GM21423 (cell line): ENCODE results near the gene SF1.
A peak's percentile ranks its signal among the peaks of the same experiment; 100 is the strongest.
"Not testable (repeated sequence)": the region's sequence is repeated elsewhere in the genome, so short reads cannot be mapped to it uniquely, and the experiment has no call there.

Experiments
- ATAC-seq: cut with Tn5 transposase; IDR thresholded peaks from one replicate; pipeline ENCODE4 v1.9.1; 2021; ENCODE audit warnings: mild to moderate bottlenecking, moderate library complexity; ENCODE audit not compliant: unreplicated experiment

Gene SF1, protein sequence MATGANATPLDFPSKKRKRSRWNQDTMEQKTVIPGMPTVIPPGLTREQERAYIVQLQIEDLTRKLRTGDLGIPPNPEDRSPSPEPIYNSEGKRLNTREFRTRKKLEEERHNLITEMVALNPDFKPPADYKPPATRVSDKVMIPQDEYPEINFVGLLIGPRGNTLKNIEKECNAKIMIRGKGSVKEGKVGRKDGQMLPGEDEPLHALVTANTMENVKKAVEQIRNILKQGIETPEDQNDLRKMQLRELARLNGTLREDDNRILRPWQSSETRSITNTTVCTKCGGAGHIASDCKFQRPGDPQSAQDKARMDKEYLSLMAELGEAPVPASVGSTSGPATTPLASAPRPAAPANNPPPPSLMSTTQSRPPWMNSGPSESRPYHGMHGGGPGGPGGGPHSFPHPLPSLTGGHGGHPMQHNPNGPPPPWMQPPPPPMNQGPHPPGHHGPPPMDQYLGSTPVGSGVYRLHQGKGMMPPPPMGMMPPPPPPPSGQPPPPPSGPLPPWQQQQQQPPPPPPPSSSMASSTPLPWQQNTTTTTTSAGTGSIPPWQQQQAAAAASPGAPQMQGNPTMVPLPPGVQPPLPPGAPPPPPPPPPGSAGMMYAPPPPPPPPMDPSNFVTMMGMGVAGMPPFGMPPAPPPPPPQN

DNA sequence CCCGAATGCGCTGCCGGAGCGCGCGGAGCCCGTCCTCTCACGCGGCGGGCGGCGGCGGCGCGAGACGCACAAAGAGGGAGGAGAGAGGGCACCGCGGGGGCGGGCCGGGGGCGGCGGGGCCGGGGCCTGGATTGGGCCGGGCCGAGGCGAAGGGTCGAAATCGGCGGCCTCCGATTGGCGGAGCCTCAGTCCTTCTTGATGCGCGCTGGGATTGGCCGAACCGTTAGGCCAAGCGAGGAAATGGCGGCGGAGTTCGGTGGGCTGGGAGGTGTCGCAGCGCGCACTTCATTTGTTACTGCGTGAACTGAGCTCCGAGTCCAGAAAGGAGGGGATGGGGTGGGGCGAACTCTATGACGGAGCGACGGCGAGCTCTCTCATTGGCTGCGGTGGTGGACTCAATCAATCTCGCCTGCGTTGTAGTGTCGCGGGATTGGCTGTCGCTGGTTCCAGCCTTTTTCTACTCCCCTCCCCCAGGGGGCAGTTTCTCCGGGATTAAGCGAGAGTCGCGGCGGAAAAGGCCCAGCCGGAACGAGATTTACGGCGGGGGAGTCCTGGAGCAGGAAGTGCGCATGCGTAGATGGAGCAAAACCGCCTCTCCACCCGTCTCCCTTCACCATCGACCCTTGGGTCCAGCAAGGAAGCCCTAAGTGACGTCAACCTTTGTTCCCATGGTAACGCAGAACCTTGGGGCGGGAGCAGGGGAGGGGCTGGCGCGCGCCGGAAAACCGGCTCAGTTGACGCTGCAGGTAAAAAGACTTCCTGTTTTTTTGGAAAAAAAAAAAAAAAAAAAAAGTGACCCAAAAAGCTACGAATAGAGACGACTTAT lies at the start of gene SF1:
Gene SF1, minus strand, starts transcription at position 70 of the 826 bp plus-strand sequence. CDS start 150 bp downstream, outside the sequence.
- ATAC-seq, result peak; percentile 75

DNA sequence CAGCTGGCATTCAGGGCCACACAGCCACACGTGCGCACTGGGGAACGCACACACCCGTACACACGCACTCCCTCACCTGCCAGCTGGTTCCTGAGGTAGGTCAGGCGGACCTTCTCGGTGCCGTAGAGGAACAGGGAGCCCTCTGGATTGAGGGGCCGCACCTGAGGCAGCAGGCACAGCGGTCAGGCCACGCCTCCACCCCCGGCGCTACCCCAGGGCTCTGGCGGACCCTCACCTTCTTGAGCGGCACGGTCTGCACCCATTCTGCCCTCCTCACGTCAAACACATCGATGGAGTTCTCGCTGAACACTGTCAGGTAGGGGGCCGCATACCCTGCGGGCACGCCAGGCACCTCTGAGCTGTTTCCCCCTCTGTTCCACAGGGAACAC lies 49.1 kb upstream of the SF1 start:
- ATAC-seq, result no peak

DNA sequence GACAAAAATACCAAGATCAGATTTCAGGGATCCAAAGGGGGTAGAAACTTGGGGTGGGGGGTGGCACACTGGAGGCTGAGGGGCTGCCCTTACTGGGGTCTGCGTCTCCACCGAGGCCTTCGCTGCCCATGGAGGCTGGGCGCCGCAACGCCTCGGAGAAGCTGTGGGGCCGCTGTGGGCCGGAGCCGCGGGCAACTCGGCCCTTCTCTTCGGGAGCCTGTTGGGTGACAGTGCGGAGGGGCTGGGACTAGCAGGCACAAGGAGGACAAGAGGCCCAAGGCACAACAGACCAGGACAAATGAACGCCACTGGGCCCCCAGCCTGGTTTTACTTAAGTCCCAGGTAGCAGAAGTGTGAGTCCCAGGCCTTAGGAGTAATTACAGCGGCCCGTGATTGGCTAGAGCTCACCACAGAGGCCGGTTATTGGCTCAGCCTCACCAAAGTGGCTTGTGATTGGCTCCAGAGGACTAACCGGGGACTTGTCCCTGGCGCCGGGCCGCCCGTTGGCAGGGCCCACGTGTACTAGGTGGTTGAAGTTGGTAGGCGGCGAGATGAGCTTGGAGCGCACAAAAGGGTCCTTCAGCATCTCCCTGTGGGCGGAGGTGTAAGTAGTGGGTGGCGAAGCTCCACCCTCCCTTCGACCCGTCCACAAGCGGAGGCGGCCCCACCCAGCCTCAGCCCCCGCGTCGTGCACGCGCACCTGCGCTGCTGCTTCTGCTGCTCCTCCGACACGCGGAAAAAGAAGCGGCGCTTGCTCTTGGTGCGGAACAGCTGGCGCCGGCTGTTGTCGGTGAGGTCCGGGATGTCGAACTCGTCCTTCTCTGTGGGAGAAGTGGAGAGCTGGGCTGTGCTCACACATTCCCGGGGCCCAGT lies 48.5 kb upstream of the SF1 start:
- ATAC-seq, result no peak

DNA sequence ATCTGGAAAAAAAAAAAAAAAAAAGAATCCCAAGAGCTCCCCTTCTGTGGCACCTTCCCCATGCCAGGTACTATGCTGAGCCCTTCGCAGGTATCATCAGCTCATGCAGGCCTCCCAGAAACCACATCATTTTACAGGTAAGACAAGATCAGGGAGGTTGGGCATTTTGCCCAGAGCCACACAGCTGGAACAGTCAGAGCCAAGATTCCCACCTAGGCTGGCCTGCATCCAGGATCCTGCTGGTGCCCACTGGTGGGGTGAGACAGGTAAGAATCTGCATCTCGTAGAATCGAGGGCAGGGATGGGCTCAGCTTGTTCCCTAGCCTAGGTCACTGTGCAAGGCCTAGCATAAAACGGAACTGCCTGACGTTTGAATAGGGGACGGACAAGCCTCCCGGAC lies 47.7 kb upstream of the SF1 start:
- ATAC-seq, result no peak

DNA sequence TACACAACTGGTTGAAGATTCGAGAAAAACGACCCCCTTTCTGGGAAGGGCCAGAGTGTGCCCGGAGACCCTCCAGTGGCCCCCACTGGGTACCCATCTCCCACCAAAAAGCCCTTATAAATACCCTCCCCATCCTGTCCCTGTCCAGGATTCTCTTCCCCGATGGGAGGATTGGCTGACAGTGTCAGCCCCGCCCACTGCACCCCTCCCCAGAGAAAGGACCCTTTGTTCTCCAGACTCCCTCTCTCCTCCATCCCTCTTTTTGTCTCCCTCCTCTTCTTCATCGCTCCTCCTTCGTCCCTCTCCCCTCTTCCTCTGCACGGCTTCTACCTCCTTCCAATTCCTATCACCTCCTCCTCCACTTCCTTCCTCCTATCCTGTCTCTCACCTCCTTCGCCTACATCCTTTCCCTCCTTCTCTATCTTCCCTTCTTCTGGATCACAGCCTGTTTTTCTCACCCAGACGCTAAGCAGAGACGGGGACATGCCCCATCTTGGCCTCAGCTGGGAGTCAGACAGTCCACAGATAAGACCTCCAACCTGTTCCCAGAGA lies 45.3 kb upstream of the SF1 start:
- ATAC-seq, result no peak

DNA sequence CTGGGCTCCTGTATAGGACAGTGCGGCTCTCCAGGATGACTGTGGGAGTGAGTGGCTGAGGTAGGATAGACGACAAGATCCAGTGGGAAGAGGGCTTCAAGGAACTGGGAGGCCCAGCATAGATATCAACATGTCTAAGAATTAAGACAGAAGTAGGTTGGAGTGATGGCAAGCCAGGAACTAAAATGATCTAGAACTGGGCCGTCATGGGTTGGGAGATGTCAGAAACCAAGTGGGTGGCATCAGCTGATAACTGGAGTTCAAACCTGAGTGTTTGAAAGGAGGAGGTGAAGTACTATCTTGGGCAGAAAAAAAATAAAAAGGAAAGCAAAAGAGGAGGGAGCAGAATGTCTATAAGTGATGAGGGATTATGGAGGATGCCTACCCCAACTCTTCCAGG lies 39.1 kb upstream of the SF1 start:
- ATAC-seq, result no peak

DNA sequence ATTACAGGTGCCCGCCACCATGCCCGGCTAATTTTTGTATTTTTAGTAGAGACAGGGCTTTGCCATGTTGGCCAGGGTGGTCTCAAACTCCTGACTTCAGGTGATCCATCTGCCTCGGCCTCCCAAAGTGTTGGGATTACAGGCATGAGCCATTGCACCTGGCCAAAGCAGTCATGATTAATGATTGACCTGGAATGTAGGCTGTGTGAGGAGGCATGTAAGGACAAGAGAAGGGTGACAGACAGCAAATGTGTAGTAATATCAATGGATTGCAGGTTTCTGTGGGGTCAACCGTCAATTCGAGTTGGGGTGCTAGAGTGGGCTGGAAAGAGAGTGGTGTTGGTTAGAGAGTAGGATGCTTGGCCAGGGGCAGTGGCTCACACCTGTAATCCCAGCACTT lies 37.1 kb upstream of the SF1 start:
- not testable (repeated sequence) for ATAC-seq

DNA sequence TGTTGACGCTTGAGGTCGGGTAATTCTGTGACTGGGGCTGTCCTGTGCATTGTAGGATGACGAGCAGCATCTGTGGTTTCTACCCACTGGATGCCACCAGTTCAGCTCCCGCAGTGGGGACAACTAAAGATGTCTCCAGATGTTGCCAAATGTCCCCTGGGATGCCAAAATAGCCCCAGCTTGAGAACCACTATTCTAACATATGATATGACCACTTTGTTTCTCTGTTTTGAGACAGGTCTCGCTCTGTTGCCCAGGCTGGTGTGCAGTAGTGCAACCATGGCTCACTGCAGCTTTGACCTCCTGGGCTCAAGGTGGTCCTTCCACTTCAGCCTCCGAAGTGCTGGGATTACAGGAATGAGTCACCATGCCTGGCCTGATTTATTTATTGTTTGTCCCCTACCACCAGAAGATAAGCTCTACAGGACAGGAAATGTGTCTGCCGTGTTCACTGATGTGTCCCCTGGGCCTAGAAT lies 36.4 kb upstream of the SF1 start:
- ATAC-seq, result peak; percentile 49

DNA sequence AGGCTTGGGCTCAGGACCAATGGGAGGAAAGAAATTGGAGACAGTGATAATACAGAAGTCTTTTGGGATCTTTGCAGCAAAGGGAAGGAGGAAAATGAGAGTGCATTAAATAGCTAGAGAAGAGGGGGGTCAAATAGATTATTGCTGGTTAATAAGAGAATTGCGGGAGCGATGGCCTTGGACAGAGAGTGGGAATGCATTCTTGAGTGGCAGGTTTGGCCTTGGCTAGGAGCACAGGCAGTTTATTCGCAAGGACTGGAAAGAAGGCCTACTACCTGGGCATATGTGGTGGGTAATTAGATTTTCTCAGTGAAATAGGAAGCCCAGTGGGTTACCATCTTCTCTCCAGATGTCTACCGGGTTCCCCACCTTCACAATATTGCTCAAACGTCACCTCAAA lies 35.5 kb upstream of the SF1 start:
- no peak for ATAC-seq

DNA sequence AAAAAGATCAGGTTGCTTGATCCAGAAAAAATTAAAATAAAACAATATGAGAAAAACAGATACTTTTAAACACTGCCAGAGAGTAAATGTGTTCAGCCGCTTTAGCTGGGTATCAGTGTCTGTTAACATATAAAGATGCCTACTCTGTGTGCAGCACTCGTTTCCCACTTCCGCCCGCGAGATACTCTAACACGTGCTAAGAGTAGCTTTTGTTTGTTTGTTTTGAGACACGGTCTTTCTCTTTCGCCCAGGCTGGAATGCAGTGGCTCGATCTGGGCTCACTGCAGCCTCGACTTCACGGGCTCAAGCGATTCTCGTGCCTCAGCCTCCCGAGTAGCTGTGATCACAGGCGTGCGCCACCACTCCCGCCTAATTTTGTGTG lies 32.5 kb upstream of the SF1 start:
- ATAC-seq, result no peak

DNA sequence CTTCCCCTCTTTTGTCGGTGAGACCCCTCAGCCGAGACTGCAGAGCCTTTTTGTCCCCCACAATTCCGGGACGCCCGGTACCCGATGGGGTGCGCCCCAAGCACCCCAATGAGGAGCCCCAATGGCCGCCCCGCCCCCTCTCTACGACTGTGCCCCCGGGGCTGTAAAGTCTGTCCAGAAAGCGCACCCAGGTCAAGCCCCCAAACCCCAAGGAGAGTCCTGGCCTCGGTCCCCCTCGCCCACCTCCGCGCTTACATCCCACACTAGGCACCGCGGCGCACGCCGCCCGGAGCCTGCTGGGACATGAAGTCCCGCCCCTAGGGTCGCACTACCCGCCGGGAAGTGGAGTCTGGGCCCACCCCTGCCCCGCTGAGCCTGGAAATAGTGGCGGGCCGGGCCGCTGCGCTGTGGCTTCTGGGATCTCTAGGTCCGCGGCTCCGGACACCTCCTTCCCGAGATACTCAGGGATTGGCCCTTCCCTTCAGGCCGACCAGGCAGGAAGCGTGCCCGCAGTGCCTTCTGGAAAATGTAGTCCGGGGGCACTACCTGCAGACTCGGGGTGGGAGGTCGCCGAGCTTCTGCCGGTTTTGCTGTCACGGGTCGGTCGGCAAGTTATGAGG lies 32.0 kb upstream of the SF1 start, which contains the start of gene MEN1:
Gene MEN1, minus strand, starts transcription at position 281 of the 620 bp plus-strand sequence. CDS start 442 bp downstream, outside the sequence.
- ATAC-seq, result peak; percentile 44

DNA sequence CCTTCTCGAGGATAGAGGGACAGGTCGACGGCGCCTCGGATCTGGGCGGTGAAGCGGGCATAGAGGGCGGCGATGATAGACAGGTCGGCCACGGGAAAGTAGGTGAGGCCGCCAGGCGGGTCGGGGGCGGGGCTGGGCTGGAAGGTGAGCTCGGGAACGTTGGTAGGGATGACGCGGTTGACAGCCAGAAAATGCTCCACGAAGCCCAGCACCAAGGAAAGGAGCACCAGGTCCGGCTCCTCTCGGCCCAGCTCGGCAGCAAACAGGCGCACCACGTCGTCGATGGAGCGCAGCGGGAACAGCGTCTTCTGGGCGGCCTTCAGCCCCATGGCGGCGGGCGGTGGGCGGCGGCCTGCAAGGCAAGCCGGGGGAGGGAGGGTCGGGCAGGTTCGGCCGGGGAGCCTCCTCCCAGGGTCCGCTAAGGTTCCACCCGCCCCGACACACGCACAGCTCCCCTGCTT lies 31.5 kb upstream of the SF1 start:
- no peak for ATAC-seq

DNA sequence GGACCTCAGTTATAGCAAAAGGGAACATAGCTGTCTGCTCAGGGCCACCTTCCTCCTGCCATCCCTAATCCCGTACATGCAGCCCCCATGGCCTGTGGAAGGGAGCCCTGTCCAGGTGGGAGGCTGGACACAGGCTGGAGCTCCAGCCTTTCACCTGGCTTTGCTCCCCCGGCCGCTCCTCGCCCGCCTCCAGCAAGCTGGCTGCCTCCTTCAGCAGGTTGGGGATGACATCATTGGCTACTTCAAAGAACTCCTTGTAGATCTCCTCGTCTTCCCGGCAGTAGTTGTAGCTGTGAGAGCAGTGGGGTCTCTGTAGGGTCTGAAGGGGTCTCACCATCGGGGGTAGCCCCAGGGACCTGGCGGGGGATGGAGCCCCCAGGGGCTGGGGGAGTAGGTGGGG lies 27.1 kb upstream of the SF1 start:
- no peak for ATAC-seq

DNA sequence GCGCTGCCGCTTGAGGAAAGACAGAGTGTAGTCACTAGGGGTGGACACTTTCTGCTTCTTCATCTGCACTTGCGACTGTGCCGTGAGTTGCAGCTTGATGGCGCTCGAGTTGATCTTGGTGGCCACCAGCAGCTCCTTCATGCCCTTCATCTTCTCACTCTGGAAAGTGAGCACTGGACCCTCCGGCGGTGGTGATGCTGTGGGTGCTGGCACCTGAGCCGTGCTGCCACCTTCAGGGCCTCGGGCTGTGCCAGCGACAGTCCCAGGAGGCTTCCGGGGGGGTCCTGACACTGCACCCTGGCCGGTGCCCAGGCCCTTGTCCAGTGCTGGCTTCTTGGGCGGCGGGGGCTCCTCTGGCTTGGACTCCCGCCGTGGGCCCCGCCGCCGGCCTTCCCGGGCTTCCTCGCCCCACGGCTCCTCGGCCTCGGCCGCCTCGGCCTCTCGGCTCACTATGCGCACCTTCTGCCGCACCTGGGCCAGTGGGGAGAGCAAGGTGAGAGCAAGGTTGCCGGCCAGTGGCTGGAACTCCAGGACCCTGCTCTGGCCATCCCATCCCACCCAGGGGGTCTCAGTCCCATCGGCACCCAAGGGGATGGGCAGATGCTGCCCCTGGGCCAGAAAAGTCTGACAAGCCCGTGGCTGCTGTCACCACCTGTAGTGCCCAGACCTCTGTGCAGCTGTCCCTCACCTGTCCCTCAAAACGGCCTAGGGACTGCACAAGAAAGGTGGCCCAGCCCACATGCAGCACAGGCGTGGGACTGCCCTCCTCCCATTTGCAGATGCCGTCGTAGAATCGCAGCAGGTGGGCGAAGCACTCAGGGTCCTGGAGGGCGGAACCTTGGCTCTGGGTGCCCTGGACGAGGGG lies 26.2 kb upstream of the SF1 start:
- no peak for ATAC-seq

DNA sequence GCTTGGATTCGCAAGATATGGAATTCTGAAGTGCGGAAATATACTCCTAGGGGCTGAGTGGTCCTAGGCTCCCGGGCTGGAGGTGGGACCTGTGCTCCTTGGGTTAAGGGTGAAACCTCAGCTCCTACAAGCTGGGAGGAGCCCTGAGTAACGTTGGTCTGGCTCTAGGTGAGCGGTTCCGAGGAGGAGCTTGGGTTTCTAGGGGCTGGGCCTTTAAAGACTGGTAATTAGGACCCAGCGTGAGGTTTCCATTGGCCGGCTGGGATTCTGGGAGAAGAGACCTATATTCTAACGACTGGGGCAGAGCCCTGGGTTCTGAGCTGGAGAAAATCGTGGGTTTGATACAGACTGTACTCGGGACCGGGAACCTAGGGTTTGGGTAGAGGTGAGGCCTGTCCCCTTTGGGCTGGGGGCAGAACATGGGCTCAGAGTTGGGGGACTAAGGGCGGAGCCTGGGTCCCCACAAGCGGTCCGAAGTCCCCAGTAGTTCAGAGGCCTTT lies 25.6 kb upstream of the SF1 start:
- no peak for ATAC-seq

DNA sequence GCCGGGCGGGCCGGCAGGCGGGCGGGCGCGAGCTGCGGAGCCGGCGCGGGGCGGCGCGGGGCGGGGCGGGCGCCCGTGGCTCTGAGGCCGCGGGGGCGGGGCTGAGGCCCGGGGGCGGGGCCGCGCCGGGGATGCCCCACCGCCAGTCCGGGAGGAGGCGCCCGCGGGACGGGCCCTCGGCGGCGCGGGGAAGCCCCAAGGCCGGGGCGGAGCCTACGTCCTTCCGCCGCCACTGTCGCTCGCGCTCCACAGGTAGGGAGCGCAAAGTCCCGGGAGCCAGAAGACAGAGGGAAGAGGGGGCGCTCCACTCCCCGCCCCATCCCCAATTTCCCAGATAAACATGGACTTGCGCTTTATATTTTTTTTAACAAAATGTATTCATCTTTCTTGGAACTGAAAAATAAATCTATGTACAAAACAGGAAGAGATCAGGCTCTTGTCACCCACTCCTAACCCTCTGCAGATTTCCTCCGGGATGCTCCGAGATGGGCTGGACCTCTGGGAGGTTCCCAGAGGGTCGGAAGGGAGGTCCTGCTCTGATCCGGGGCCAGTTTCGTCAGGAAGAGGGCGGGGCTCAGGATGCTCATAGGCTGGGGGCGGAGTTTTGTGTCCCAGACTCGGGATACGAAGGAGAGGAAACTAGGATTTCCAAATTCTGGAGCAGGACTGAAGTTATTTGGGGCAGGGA lies 25.0 kb upstream of the SF1 start, which contains the start of gene MAP4K2:
Gene MAP4K2, minus strand, starts transcription at position 57 of the 688 bp plus-strand sequence. CDS start 65 bp downstream, outside the sequence.
- peak; percentile 62 for ATAC-seq

DNA sequence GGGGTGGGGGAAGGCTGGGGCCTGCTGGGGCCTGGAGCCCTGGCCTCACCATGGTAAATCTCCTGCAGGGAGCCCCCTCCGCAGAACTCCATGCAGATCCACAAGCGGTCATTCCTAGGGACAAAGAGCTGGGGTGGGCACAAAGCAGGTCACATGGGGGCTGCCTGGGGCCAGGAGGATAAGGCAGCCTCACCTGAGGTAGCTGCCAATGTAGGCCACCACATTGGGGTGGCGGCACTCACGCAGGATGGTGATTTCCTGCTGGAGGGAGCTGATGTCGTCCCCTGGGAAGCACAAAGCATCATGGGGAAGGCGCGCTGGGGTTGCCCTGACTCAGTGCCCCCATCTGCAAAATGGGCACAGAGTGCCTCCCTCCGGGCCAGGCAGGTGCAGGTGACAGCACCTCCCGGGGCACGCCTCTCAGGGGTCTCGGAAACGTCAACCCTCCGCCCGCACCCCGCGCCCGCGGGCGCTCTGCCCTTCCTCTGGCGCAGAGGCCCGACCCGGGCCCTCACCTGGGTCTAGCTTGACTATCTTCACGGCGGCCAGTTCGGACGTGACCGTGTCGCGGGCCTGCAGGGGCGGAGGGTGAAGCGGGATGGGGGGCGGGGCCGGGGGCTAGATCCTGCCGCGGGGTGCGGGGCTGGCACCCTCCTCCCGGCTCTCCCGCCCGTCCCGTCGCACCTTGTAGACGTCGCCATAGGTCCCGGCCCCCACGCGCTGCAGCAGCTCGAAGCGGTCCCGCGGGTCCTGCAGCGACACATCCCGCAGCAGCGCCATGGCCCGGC lies 24.2 kb upstream of the SF1 start:
- ATAC-seq, result peak; percentile 4
